H1 (cell line): ENCODE measurements around the gene FBN1. TPM values are rescaled to one million over a fixed set of nuclear protein-coding genes. Genes with fewer than 3 reads are reported as not detected.

Source experiments
- CTCF ChIA-PET: fragments of 300-600 bp; sonication (Branson Sonifier 250); formaldehyde crosslinking; loops from one replicate; lab custom pipeline; 2021; ENCODE audit not compliant: partially characterized antibody; lab: Charles Lee
- POLR2A ChIA-PET: fragments of 300-600 bp; sonication (Branson Sonifier 250); formaldehyde crosslinking; loops from one replicate; lab custom pipeline; 2021; ENCODE audit warnings: inconsistent platforms; ENCODE audit not compliant: partially characterized antibody; lab: Charles Lee
- DNase-seq, 2 experiments: peaks; one replicate each; pipeline versions ENCODE4 v3.0.0 to v3.0.0-alpha.2; 2010 to 2022; ENCODE audit warnings: low spot score in 2 of 2, low read depth in 1 of 2, mixed read lengths in 1 of 2
- FAIRE-seq: peaks from 2 replicates; lab custom pipeline; 2011; peaks lifted over from hg19 to GRCh38; lab: Jason Lieb, UNC
- H2AFZ ChIP-seq: 2 replicates; pipeline ENCODE4 v1.8.1; 2012; ENCODE audit warnings: low read length, inconsistent platforms
- H2AK5ac ChIP-seq: 2 replicates; pipeline ENCODE4 v1.6.1; 2013; ENCODE audit warnings: low read depth, low read length
- H2BK120ac ChIP-seq: replicated peaks from 2 replicates; pipeline ENCODE3; 2013; ENCODE audit warnings: low read depth, low read length, inconsistent platforms
- H2BK12ac ChIP-seq: 2 replicates; pipeline ENCODE4 v1.6.1; 2013; ENCODE audit warnings: low read depth, low read length
- H2BK15ac ChIP-seq: 2 replicates; pipeline ENCODE4 v1.6.1; 2013; ENCODE audit warnings: low read length
- H2BK20ac ChIP-seq: 2 replicates; pipeline ENCODE4 v1.6.1; 2013; ENCODE audit warnings: low read length
- H2BK5ac ChIP-seq: 2 replicates; pipeline ENCODE4 v1.6.1; 2013; ENCODE audit warnings: low read depth, low read length
- H3K14ac ChIP-seq: 2 replicates; pipeline ENCODE4 v1.6.1; 2013; ENCODE audit warnings: inconsistent platforms; ENCODE audit not compliant: insufficient read length
- H3K18ac ChIP-seq: 2 replicates; pipeline ENCODE4 v1.6.1; 2013; ENCODE audit warnings: low read length; ENCODE audit errors: extremely low read depth
- H3K23ac ChIP-seq: 2 replicates; pipeline ENCODE4 v1.6.1; 2013; ENCODE audit warnings: inconsistent platforms; ENCODE audit not compliant: insufficient read length
- H3K23me2 ChIP-seq: 2 replicates; pipeline ENCODE4 v1.6.1; 2013; ENCODE audit warnings: low read depth, low read length
- H3K27ac ChIP-seq: 2 replicates; pipeline ENCODE4 v1.6.1; 2011; ENCODE audit warnings: low read depth, low read length, inconsistent platforms
- H3K27me3 ChIP-seq, 4 experiments: replicated peaks in 1 of 4; 1 replicate in 1 of 4; 2 replicates in 3 of 4; pipeline versions ENCODE4 v1.6.1 to v1.8.1; 2011 to 2013; ENCODE audit warnings: low read length in 3 of 4, mild to moderate bottlenecking in 3 of 4, inconsistent platforms in 2 of 4, mixed read lengths in 2 of 4, moderate library complexity in 1 of 4; ENCODE audit not compliant: control insufficient read depth in 3 of 4, insufficient read depth in 3 of 4; ENCODE audit errors: extremely low read depth in 1 of 4
- H3K36me3 ChIP-seq, 4 experiments: 2 replicates each; pipeline versions ENCODE4 v1.6.1 to v1.8.1; 2011 to 2013; ENCODE audit warnings: mild to moderate bottlenecking in 4 of 4, low read length in 3 of 4, moderate library complexity in 2 of 4, control low read depth in 1 of 4, inconsistent platforms in 1 of 4; ENCODE audit not compliant: insufficient read depth in 4 of 4, control insufficient read depth in 2 of 4
- H3K4ac ChIP-seq: replicated peaks from 2 replicates; pipeline ENCODE3; 2013; ENCODE audit warnings: low read length, low read depth, mixed read lengths, inconsistent platforms; ENCODE audit not compliant: insufficient read length
- H3K4me1 ChIP-seq, 4 experiments: replicated peaks in 1 of 4; 1 replicate in 1 of 4; 2 replicates in 3 of 4; pipeline versions ENCODE4 v1.6.1 to v1.8.1; 2011 to 2013; ENCODE audit warnings: low read length in 3 of 4, inconsistent platforms in 2 of 4, mixed read lengths in 1 of 4; ENCODE audit not compliant: insufficient read depth in 4 of 4, control insufficient read depth in 3 of 4
- H3K4me2 ChIP-seq, 2 experiments: 2 replicates each; pipeline versions ENCODE4 v1.6.1 to v1.8.1; 2011 to 2013; ENCODE audit warnings: low read depth in 2 of 2, low read length in 2 of 2, control low read depth in 1 of 2, inconsistent platforms in 1 of 2, mild to moderate bottlenecking in 1 of 2; ENCODE audit not compliant: insufficient read depth in 1 of 2
- H3K4me3 ChIP-seq, 4 experiments: fragments of 200-600, 300-600 bp in 1 of 4; sonication (generic), shearing (Covaris generic), sonication (Bioruptor Twin) in 1 of 4; 2 replicates each; pipeline versions ENCODE4 v1.5.1 to v1.8.1; 2011 to 2016; ENCODE audit warnings: low read length in 4 of 4, low read depth in 3 of 4, control low read depth in 2 of 4, inconsistent platforms in 2 of 4, mild to moderate bottlenecking in 2 of 4, mixed read lengths in 1 of 4, moderate library complexity in 1 of 4; ENCODE audit not compliant: insufficient read depth in 2 of 4; ENCODE audit errors: extremely low read depth in 1 of 4
- H3K56ac ChIP-seq: replicated peaks from 2 replicates; pipeline ENCODE3; 2013; ENCODE audit warnings: low read depth, mild to moderate bottlenecking, mixed read lengths, low read length, inconsistent platforms; ENCODE audit not compliant: insufficient read length
- H3K79me1 ChIP-seq: 2 replicates; pipeline ENCODE4 v1.6.1; 2013; ENCODE audit warnings: low read depth, low read length, control low read depth
- H3K79me2 ChIP-seq, 2 experiments: 2 replicates each; pipeline versions ENCODE4 v1.6.1 to v1.8.1; 2012 to 2013; ENCODE audit warnings: low read length in 2 of 2, mild to moderate bottlenecking in 2 of 2, inconsistent platforms in 1 of 2; ENCODE audit not compliant: insufficient read depth in 2 of 2, control insufficient read depth in 1 of 2
- H3K9ac ChIP-seq, 4 experiments: replicated peaks in 1 of 4; 1 replicate in 1 of 4; 2 replicates in 3 of 4; pipeline versions ENCODE4 v1.6.1 to v1.8.1; 2011 to 2013; ENCODE audit warnings: low read depth in 3 of 4, low read length in 3 of 4, control low read depth in 2 of 4, mild to moderate bottlenecking in 2 of 4, moderate library complexity in 2 of 4, inconsistent platforms in 1 of 4; ENCODE audit errors: extremely low read depth in 1 of 4
- H3K9me3 ChIP-seq, 2 experiments: 2 replicates each; pipeline versions ENCODE4 v1.6.1 to v1.8.1; 2012 to 2013; ENCODE audit warnings: mild to moderate bottlenecking in 2 of 2, moderate library complexity in 2 of 2, control low read depth in 1 of 2, inconsistent platforms in 1 of 2, low read depth in 1 of 2, low read length in 1 of 2, mixed read lengths in 1 of 2; ENCODE audit not compliant: insufficient read depth in 2 of 2
- H4K20me1 ChIP-seq, 2 experiments: replicated peaks in 1 of 2; 2 replicates each; pipeline versions ENCODE3 to v1.8.1; 2011 to 2013; ENCODE audit warnings: inconsistent platforms in 2 of 2, low read length in 2 of 2, mild to moderate bottlenecking in 1 of 2; ENCODE audit not compliant: insufficient read depth in 2 of 2, control insufficient read depth in 1 of 2
- H4K5ac ChIP-seq: 2 replicates; pipeline ENCODE4 v1.6.1; 2013; ENCODE audit warnings: low read length, low read depth, mixed read lengths, inconsistent platforms; ENCODE audit not compliant: insufficient read length
- H4K8ac ChIP-seq: 2 replicates; pipeline ENCODE4 v1.8.0; 2013; ENCODE audit warnings: mild to moderate bottlenecking, moderate library complexity, low read length, inconsistent platforms; ENCODE audit not compliant: insufficient read depth; ENCODE audit errors: extremely low read depth
- H4K91ac ChIP-seq: replicated peaks from 2 replicates; pipeline ENCODE3; 2013; ENCODE audit warnings: low read length, mixed read lengths, inconsistent platforms; ENCODE audit not compliant: insufficient read length
- BACH1 ChIP-seq: IDR thresholded peaks from 2 replicates; pipeline ENCODE4 v1.6.1; 2012; ENCODE audit warnings: low read length, improper control_type of control experiment
- CBX8 ChIP-seq: fragments of 300-800, 300-1000 bp; sonication (generic); IDR thresholded peaks from 2 replicates; pipeline ENCODE4 v1.7.1; 2016; ENCODE audit warnings: low read depth, low read length, borderline replicate concordance
- CREB1 ChIP-seq: IDR thresholded peaks from 2 replicates; pipeline ENCODE4 v1.6.1; 2012; ENCODE audit warnings: inconsistent platforms
- EGR1 ChIP-seq: IDR thresholded peaks from 2 replicates; pipeline ENCODE4 v1.6.1; 2011; ENCODE audit warnings: low read depth, low read length, borderline replicate concordance
- EZH2 ChIP-seq: fragments of 200-600 bp; sonication (generic); IDR thresholded peaks from 2 replicates; pipeline ENCODE4 v1.7.1; 2012; ENCODE audit warnings: low read depth, mild to moderate bottlenecking, moderate library complexity, low read length, inconsistent platforms; ENCODE audit not compliant: severe bottlenecking
- FOSL1 ChIP-seq: IDR thresholded peaks from 2 replicates; pipeline ENCODE4 v1.6.1; 2011; ENCODE audit warnings: mild to moderate bottlenecking, low read depth, low read length, moderate library complexity; ENCODE audit not compliant: insufficient read depth
- HDAC6 ChIP-seq: IDR thresholded peaks from one replicate; pipeline ENCODE4 v1.7.1; 2012; ENCODE audit warnings: low read depth, mild to moderate bottlenecking, inconsistent platforms, low read length, moderate library complexity
- KDM1A ChIP-seq: fragments of 200-600, 300-600 bp; sonication (generic); IDR thresholded peaks from 2 replicates; pipeline ENCODE4 v1.7.1; 2016; ENCODE audit warnings: mild to moderate bottlenecking, low read length, borderline replicate concordance
- POLR2A ChIP-seq, 2 experiments: IDR thresholded peaks; 1 replicate in 1 of 2; 2 replicates in 1 of 2; pipeline ENCODE4 v1.6.1; 2011; ENCODE audit warnings: low read depth in 2 of 2, low read length in 2 of 2, mild to moderate bottlenecking in 2 of 2; ENCODE audit errors: control extremely low read depth in 1 of 2
- POLR2AphosphoS5 ChIP-seq: IDR thresholded peaks from 2 replicates; pipeline ENCODE4 v1.6.1; 2011; ENCODE audit warnings: low read depth, low read length
- RBBP5 ChIP-seq: IDR thresholded peaks from 2 replicates; pipeline ENCODE4 v1.7.1; 2012; ENCODE audit warnings: low read depth, mild to moderate bottlenecking, inconsistent platforms, low read length, moderate library complexity, borderline replicate concordance
- RXRA ChIP-seq: IDR thresholded peaks from 2 replicates; pipeline ENCODE4 v1.6.1; 2011; ENCODE audit warnings: low read depth, mild to moderate bottlenecking, low read length, moderate library complexity; ENCODE audit not compliant: insufficient read depth
- SIRT6 ChIP-seq: IDR thresholded peaks from one replicate; pipeline ENCODE4 v1.7.1; 2012; ENCODE audit warnings: low read length, inconsistent platforms
- SIX5 ChIP-seq: IDR thresholded peaks from 2 replicates; pipeline ENCODE4 v1.6.1; 2011; ENCODE audit warnings: mild to moderate bottlenecking, low read depth, low read length
- SP2 ChIP-seq: IDR thresholded peaks from 2 replicates; pipeline ENCODE4 v1.6.1; 2012; ENCODE audit warnings: mild to moderate bottlenecking, low read length, inconsistent platforms
- SRF ChIP-seq: IDR thresholded peaks from 2 replicates; pipeline ENCODE4 v1.6.1; 2011; ENCODE audit warnings: mild to moderate bottlenecking, low read depth, low read length, moderate library complexity
- TEAD4 ChIP-seq: IDR thresholded peaks from 2 replicates; pipeline ENCODE4 v1.6.1; 2012; ENCODE audit warnings: low read depth, low read length, inconsistent platforms, mixed read lengths
- WGBS, 2 experiments: shearing (Covaris generic) in 1 of 2; methylation state at CpG; one replicate each; pipeline versions ENCODE4 v1.1.6 to v1.1.7; 2013 to 2015; ENCODE audit warnings: low lambda C conversion rate in 2 of 2, mixed read lengths in 2 of 2, inconsistent platforms in 1 of 2, low coverage in 1 of 2, missing lambda C conversion rate in 1 of 2; ENCODE audit not compliant: insufficient replicate concordance in 2 of 2, insufficient coverage in 1 of 2, insufficient read length in 1 of 2; ENCODE audit errors: extremely low coverage in 1 of 2, missing lambda C conversion rate in 1 of 2; 5-methylcytosine and 5-hydroxymethylcytosine counted together
- polyA plus RNA-seq, 7 experiments: library from polyadenylated mRNA; depleted of rRNA in 3 of 7; stranded (reverse) in 5 of 7; unstranded in 2 of 7; fragments of >200 nt in 5 of 7; fragments of 200-250 nt in 2 of 7; gene quantifications; 1 replicate in 5 of 7; 2 replicates in 1 of 7; 4 replicates in 1 of 7; pipeline versions ENCODE4 v1.2.1 to v1.2.3, GENCODE V29; 2011 to 2013; ENCODE audit warnings: missing spikeins in 2 of 7, mixed read lengths in 2 of 7
- total RNA-seq: library from RNA; stranded (reverse); fragmentation: NEBNext Ultra II Directional; extraction: Animal tissue kit (Norgen Biotek cat#: 25700); gene quantifications from 2 replicates; pipeline ENCODE4 v1.2.1, GENCODE V29; 2021

FBN1 gene
- total and polyA plus RNA-seq, 2 of the 8 experiments (the other 6 are each of a cell fraction or from before 2014, with no cell fraction given), result 3.0 to 4.0 TPM

GRCh38 chr15:48451241-48451640 lies 194.3 kb downstream of the FBN1 start:
- H2BK5ac ChIP-seq, result no peak overlapping the region
- DNase-seq (no peak), FAIRE-seq (no peak)
- 74% methylated on average over 3 of the region's 3 CpGs; no CpG with 5 or more reads in 1 of the 2 experiments for WGBS, 2 experiments
- H2AFZ ChIP-seq, result no peak overlapping the region
- H3K4ac ChIP-seq, result no peak overlapping the region
- no peaks in the 10 kb centered on the region for H3K9me3 ChIP-seq
- no peak overlapping the region for H3K56ac ChIP-seq
- no peaks in the 10 kb centered on the region for H3K79me2 ChIP-seq
- H3K23ac ChIP-seq, result no peak overlapping the region
- no peak overlapping the region for H2BK120ac ChIP-seq
- H4K20me1 ChIP-seq, result no peaks in the 10 kb centered on the region
- H4K91ac ChIP-seq, result no peak overlapping the region
- no peak overlapping the region for H2BK15ac ChIP-seq
- no peak overlapping the region for H3K4me2 ChIP-seq
- no peak overlapping the region for H4K8ac ChIP-seq
- H3K4me3 ChIP-seq, result no peak overlapping the region
- no peak overlapping the region for H2AK5ac ChIP-seq
- no peak overlapping the region for H3K14ac ChIP-seq
- H3K27ac ChIP-seq, result no peak overlapping the region
- H2BK12ac ChIP-seq, result no peak overlapping the region
- H3K27me3 ChIP-seq, result no peaks in the 10 kb centered on the region
- H4K5ac ChIP-seq, result no peak overlapping the region
- no peaks in the 10 kb centered on the region for H3K36me3 ChIP-seq
- no peaks in the 10 kb centered on the region for H3K23me2 ChIP-seq
- H3K18ac ChIP-seq, result no peak overlapping the region
- H2BK20ac ChIP-seq, result no peak overlapping the region
- H3K79me1 ChIP-seq, result no peaks in the 10 kb centered on the region
- H3K9ac ChIP-seq, result no peak overlapping the region
- CTCF ChIA-PET, result interaction anchor here (1.5 kb wide), 1 partner anchor 46 kb away, joined by 3 read pairs; no protein-coding TSS in a partner anchor
- POLR2A ChIA-PET, result interaction anchor here (0.8 kb wide), 1 partner anchor 10 kb away, joined by 4 read pairs; no protein-coding TSS in a partner anchor
- no peaks in the 10 kb centered on the region for H3K4me1 ChIP-seq
- TF ChIP-seq HDAC6, result no peak
- TF ChIP-seq SIRT6, result no peak
- no peak for TF ChIP-seq KDM1A
- TF ChIP-seq BACH1, result no peak
- TF ChIP-seq FOSL1, result no peak
- no peak for TF ChIP-seq POLR2A (IDR thresholded peaks at IDR 0.05; ENCODE audit: control extremely low read depth in 1 of 2, low read depth in 2 of 2, low read length in 2 of 2)
- TF ChIP-seq SP2, result no peak
- TF ChIP-seq SRF, result no peak
- no peak for TF ChIP-seq EGR1
- no peak for TF ChIP-seq RXRA
- TF ChIP-seq EZH2, result no peak
- TF ChIP-seq CBX8, result no peak
- no peak for TF ChIP-seq CREB1
- no peak for TF ChIP-seq TEAD4
- no peak for TF ChIP-seq SIX5
- no peak for TF ChIP-seq POLR2AphosphoS5
- TF ChIP-seq RBBP5, result no peak
